Stimulated activated CD4-positive, alpha-beta T cell treated with anti-CD3 and anti-CD28 coated beads, Interleukin-1b, Interleukin-23, amount 100 ng/mL, for 48 hours (primary cell): ENCODE data around the gene POPDC3.
"Not testable (repeated sequence)": the region's sequence is repeated elsewhere in the genome, so short reads cannot be mapped to it uniquely, and the experiment has no call there.

Source experiments
- DNase-seq: peaks from one replicate; pipeline ENCODE4 v3.0.0-alpha.2; 2020

The POPDC3 gene, protein sequence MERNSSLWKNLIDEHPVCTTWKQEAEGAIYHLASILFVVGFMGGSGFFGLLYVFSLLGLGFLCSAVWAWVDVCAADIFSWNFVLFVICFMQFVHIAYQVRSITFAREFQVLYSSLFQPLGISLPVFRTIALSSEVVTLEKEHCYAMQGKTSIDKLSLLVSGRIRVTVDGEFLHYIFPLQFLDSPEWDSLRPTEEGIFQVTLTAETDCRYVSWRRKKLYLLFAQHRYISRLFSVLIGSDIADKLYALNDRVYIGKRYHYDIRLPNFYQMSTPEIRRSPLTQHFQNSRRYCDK

DNA sequence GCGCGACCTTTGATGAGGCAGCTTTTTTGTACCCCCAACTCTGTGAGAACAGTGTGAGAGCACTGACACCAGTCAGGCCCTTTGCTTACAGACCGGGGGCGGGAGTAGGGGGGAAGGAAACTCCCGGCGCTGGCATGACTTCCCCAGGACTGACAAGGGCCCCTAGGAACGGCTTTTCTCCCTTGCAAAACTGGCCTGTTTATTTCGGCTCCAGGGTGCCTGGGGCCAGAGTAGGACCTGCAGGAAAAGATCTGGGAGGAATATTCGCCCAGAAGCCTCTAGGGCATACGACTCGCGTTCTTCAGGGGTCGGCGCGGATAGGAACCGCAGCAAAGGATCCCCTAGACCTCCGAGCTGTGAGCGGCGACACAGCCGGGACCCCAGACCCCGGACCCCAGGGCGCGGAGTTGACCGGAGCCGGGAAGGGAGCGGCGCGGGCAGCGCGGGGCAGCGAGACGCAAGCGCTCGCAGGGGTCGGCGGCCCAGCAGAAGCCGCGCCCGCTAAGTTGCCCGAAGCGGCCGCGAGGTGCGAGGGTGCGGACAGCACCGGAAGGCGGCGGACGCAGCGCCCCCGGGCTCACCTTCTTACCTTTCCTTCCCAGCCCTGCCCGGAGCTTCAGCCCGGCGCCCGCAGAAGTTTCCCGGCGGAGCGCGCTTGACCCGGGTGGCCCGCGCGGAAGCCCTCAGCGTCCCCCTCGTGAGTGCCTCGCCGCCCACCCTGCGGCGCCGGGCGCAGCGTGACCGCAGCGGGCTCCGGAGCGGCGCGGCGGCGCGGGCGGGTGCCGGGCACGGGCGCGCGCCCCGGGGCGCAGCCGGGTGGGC lies at the start of gene POPDC3:
TSS of gene POPDC3 (minus strand) at position 771 of the 822 bp plus-strand sequence. CDS start 18,105 bp downstream, outside the sequence.
- no peak for DNase-seq

DNA sequence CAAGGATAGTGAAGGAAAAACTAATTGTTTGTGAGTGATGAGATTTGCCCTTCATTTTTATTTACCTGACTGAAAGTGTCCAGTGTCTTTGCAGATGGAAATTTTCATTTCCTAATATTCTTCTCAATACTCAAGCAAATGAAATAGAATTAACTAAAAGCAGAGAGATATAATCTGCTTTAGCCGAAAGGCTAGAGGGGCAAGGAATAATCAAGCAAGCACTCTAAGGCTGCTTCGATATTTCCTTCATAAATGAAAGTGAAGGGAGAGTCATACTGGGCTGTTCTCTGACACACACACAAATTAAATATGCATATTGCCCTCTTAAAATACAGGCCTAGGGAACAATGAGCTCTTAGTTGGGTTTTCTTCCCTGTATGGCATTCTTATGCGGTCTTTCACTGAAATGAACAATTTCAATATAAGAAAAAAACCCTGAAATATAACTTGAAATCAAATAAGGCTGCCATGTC lies 47.5 kb upstream of the POPDC3 start:
- DNase-seq = no peak

DNA sequence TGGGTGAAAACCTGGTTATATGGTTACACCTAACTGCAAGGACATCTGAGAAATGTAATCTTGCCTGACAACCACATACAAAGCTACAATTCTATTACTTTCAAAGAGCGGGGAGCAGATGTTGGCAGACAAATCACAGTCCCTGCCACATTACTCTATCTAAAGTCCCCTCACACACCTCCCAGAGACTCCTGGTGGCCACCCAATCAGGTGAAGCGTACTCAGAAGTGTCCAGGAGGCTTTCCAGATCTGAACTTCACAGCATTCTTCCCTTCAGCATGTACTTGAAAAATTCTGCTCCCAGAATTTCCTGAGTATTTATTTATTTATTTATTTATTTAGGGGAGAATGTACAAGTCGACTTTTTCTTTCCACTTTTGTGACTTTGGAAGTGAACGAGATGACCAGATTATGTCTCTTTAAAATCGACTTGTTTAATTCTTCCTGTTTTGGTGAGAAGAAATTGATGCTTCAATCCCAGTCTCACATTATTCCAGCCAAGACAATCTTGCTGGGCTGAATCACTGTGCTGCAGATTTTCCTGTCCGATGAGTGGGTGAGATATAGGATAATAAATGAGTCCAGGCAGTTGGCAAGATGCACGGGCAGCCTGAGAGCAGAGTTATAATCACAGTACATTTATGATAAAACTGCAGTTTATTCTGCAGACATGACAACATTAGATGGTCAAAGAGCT lies 46.9 kb upstream of the POPDC3 start:
- no peak for DNase-seq

DNA sequence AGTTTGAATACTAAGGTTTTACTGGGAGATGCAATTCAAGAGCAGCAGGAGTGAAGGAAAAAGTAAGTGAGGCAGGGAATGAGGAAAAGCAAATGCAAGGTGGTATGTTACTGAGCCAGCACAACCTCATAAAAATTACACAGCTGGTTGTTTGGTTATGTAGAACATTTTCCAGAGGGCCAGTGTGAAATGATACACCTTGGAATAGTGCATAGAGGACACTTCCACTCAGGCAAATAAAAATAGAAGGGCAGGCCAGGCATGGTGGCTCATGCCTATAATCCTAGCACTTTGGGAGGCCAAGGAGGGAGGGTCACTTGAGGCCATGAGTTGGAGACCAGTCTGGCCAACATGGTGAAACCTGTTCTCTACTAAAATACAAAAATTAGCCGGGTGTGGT lies 43.4 kb upstream of the POPDC3 start:
- DNase-seq = no peak

DNA sequence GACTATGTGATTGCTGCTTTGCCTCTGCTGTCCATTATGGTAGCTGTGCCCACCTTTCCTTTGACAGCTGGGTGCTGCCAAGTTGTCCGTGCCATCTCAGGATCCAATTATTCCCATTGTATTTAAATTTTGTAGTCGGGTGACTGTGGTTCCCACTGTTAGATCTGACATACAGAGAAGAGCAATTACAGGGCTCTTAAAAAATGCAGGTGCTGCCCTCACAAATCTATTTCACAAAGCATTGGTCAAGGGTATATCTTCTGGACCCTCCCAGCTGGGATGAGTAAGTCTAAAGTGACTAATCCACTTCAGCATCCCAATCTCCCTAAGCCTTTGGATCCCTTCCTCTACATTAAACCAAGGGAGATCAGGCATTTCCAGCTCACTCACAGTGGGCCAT lies 41.4 kb upstream of the POPDC3 start:
- DNase-seq = not testable (repeated sequence)

DNA sequence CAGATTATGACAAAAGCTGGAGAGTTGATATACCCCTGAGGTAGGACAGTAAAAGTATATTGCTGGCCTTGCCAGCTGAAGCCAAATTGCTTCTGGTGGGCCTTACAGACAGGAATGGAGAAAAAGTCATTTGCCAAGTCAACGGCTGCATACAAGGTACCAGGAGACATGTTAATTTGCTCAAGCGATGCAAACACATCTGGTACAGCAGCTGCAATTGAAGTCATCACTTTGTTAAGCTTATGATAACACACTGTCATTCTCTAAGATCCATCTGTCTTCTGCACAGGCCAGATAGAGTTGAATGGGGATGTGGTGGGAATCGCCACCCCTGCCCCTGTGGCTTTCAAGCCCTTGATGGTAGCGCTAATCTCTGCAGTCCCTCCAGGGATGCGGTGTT lies 40.4 kb upstream of the POPDC3 start:
- DNase-seq = no peak

DNA sequence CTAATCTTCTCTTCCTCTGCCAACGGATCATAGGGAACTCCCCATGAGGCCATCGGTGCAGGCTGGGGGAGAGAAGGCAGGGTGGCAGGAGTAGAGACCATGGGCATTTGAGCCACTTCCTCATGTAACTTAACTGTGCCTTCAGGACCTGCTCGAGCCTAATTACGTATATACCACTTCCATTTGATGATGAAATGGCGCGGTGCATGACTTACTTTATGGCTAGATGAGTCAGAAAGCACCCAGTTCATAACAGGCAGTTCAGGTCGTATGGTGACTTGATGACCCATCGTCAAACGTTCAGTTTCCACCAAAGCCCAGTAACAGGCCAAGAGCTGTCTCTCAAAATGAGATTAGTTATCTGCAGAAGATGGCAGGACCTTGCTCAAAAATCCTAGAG lies 39.4 kb upstream of the POPDC3 start:
- not testable (repeated sequence) for DNase-seq

DNA sequence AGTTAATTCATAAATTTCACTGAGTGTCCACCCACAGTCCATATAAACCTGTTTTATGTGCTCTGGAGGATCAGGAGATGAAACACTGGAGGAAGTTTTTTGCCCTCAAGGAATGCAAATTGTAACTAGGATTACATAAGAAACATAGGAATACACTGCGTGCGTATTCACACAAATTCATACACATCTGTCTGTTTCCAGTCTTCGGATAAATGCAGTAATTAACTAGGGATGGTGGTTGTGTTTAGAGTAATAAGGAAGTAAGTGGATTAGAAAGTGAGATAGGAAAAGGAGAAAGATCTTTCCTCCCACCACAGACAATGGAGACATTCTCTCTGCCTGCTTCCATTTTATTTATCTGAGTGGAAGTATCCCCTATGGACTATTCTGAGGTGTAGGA lies 35.7 kb upstream of the POPDC3 start:
- no peak for DNase-seq

DNA sequence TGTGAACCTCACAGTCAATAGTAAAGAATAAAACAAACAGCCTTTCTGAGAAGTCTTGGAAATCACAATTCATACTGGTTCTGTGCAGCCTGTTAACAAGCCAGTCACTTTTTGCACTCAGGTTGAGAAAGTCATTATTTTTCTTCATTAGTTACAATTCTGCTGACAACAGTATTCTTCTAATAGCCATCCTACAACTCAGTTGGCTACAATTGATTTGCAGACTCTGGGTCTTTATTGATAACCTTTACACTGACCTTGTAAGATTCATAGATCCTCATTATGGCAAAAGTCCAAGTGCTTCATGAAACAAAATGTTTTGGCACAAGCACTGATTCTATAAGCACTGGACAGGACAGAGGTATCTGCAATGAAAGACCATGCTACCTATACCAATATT lies 34.9 kb upstream of the POPDC3 start:
- DNase-seq = no peak

DNA sequence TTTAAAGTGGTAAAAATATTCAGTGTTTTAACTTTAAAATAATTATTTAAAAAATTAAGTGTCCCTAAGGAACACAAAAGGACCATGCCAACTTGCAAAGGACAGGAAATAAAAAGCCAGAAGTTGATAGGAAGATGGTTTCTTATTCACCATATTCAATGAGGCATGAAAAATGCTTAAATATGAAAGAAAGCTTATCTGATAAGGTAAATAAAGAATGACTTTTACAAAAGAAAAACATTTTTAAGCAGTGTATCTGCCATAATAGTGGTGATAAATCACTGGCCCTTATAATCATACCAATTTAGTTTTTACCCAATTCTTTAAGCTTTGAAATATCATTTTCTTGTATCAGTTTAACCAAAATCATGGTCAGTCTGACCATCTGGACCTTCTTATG lies 33.5 kb upstream of the POPDC3 start:
- DNase-seq = no peak

DNA sequence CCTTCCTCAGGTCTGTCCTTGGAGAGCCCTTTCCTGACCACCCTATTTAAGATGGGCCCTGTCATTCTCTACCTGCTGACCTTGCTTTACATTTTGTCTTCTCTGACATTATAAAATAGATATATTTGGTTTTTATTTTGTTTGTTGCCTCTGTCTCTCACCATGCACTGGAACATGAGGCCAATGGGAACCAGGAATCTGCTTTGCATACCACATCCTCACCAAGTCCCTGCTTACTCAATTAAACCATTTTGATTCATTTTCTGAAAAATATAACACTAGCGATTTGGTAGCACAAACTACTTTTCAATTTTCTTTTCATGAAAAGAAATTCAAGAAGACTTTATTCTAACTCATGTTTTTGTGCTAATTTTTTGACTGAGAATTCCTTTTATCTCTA lies 32.8 kb upstream of the POPDC3 start:
- no peak for DNase-seq

DNA sequence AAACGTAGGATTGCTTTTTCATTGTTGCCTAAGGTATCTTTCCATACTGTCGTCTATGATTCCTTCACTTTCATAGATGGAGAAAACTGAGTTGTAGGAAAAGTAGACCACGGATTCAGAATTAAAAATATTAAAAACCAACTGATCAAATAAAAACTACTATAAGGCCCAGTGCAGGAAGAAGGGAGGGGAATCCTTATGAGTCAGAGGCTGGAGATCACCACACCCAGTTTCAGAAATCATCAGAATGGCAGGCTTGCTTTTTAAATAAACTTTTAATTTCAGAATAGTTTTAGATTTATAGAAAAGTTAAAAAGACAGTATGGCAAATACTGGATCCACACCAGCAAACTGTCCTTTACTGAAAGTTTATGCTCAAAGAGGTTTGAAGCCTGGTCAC lies 32.0 kb upstream of the POPDC3 start:
- DNase-seq = no peak

DNA sequence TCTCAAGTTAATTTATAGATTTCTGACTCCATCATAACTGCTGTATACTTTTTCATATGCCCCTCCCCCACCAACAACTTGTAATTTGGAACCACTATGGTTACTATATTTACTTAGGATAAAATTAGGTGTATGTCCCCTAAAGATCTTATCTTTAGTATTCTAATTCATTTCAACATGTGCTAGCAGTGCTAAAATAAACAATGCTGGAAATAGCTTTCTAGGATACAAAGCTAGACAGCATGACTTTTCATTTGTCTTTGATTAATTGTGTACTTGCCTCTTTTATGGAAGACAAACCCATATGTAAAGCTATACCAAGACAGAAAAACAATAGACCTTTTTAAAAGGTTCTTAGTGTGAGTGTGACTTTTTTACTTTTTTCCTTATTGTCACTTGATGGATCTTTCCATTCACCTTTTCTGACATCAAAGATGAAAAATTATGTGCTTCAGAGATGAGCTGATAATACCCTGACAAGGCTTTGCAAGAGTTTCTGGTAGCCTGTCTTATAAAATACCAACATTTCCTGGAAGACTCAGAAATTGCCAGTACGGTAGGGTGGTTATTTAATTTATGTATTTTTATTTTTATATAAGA lies 31.2 kb upstream of the POPDC3 start:
- DNase-seq = no peak

DNA sequence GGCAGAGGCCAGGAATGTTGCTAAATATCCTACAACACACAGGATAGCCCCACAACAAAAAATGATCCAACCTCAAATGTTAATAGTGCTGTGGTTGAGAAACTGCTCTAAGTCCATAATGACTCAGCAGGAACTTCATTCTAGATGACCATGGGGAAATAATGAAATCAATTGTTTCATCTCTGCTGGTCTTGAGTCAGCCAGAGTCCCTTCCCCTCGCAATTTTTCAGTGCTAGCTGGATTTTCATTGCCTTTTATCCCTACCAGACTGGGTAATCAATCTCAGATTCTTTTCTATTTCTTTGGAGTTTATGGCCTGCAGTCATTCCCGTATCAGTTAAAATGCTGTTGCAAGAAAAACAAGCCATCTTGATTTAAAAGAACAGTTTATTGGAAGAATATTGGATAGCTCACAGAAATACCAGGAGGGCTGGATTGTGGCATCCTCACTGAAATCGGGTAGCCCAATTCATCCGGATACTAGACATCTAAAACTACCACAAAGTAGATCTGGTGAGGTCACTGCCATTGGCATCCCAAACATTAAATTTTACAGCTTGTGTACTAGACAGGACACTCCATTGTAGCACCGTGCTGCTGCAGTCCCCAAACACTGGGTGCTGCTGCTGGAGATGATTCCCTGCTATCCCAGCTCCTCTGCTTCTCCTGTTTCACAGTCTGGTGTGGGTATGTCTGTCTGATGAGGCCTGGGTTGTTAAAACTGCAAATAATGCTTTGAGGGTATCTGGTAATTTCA lies 30.3 kb upstream of the POPDC3 start:
- DNase-seq = no peak

DNA sequence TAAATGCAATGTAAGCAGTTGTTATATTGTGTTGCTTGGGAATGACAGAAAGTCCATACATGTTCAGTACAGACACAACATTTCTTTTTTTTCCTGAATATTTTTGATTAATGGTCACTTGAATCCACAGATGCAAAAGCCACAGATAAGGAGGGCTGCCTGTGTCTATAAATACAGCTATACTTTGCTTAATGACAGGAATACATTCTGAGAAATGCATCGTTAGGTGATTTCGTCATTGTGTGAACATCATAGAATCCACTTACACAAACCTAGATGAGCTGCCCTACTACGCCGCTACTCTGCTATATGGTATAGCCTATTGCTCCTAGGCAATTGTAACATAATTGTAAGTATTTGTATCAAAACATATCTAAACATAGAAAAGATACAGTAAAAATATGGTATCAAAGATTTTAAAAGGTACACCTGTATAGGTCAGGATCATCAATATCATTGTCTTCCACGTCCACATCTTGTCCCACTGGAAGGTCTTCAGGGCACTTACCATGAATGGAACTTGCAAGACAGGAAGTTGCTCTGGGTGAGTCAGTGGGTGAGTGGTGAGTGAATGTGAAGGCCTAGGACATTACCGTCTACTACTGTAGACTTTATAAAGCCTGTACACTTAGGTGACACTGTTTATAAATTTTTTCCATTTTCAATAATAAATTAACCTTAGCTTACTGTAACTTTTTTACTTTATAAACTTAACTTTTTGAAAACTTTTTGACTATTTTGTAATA lies 27.9 kb upstream of the POPDC3 start:
- no peak for DNase-seq

DNA sequence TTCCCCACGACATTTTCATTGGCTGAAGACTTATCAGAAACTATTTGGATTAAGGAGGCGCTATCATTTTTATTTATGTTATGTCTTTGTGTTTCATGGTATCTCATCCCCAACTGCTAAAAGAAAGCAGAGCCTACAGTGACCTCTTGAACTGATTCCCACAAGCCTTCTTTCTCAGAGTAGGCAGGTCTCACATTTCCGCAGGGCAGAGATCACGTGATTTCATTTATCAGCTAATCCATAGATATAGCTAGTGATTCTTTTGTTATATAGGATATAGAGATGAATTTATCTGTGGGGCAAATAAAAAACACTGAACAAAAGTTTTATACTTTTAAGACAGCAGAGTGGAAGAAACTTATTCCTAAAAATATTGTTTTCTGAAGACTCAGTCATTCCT lies 25.0 kb upstream of the POPDC3 start:
- DNase-seq = no peak

DNA sequence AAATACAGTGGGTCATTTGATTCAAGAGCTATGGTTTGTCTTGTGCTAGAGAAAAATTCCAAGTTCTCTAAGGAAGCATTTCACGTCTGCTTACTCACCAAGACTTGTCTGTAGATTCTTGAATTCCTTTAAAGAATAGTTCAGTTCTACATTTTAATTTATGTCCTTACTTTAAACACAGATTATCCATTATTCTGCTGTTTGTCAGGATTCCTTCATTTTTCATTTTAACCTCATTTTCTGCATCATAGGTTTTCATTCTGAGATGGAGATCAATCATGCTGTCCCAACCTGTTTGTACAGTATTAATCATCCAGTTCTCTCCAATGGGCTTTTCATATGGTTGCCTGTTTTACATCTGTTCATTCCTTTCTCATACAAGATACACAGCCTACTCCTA lies 24.5 kb upstream of the POPDC3 start:
- no peak for DNase-seq

DNA sequence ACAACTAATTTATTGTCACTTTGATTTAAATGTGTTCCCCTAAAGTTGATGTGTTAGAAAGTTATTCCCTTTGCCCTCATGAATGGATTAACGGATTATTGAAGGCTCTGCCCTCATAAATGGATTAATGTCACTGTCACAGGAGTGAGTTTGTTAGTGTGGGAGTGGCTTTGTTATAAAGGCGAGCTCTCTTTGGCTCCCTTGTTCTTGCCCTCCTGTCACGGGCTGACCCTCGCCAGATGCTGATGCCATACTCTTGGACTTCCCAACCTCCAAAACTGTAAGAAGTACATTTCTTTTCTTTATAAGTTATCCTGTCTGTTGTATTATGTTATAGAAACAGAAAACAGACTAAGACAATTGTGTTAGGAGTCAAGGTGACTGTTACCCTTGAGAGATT lies 22.7 kb upstream of the POPDC3 start:
- DNase-seq = no peak

DNA sequence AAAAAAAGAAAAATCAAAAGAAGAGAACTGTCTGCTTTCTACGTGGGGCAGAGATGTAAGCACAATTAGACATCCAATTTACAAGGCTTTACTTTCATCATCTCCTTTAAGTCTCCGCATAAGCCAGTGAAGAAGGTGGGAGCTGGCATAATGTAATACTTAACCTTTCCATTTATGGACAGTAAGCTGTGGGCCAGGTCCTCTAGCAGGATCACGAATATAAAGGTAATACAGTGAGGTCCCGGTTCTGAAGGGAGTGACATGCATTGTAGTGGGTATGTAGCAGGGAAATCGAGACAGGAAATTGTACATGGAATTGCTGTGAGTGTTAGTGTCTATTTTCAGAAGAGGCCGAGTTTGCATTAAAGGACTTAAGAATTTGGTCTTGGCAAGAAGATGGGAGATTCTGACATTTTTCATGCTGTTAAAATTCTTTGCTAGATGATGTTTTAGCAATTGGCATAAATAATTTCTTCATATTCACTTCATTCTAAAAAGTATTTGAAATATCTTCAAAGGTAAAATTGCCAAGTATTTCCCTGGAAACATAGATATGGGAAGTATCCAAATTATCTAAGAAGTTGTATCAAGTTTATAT lies 20.4 kb upstream of the POPDC3 start:
- no peak for DNase-seq

DNA sequence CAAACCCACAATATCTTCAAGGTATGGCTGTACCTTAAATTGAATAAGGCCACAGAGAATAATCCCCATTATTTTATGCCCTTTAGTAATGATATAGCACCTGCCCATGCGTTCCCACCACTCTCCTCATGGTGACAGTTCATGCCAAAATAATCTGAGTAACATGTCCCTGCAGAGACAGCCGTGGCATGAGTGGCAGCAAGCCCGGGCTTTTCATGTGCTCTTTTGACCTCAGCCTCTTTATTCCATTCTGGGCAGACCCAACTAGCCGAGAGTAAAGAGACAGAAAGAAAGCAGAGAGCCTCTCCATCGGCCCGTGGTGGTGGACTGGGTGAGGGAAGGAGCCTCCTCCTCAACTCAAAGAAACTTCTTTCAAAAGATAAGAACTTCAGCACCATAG lies 19.9 kb upstream of the POPDC3 start:
- no peak for DNase-seq

DNA sequence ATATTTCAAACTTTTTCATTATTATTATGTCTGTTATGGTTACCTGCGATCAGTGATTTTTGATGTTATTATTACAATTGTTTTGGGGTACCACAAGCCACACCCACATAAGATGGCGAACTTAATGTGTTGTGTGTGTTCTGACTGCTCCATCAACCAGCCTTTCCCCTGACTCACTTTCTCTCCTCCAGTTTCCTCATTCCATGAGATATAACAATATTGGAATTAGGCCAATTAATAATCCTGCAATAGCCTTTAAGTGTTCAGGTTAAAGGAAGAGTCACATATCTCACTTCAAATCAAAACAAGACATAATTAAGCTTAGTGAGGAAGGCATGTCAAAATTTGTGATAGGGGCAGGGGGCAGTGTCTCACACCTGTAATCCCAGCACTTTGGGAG lies 16.3 kb upstream of the POPDC3 start:
- DNase-seq = no peak
